Stimulated activated naive CD8-positive, alpha-beta T cell treated with anti-CD3 and anti-CD28 coated beads, Interleukin-15, Interleukin-2, amounts not matched to agents 100 ng/mL and 50 ng/mL, for 24 hours (primary cell): Measurements from ENCODE around the gene ZFHX2.
A peak's percentile ranks its signal among the peaks of the same experiment; 100 is the strongest.
"Not testable (repeated sequence)": the region's sequence is repeated elsewhere in the genome, so short reads cannot be mapped to it uniquely, and the experiment has no call there.

ENCODE experiments used
- H3K27ac Mint-ChIP-seq: one replicate; pipeline ENCODE4 v1.8.0; 2021; ENCODE audit warnings: mild to moderate bottlenecking, mixed read lengths
- H3K27me3 Mint-ChIP-seq: one replicate; pipeline ENCODE4 v1.8.0; 2021; ENCODE audit warnings: mixed read lengths
- H3K36me3 Mint-ChIP-seq: one replicate; pipeline ENCODE4 v1.8.0; 2021; ENCODE audit warnings: low read depth, mixed read lengths
- H3K4me1 Mint-ChIP-seq: one replicate; pipeline ENCODE4 v1.8.0; 2021; ENCODE audit warnings: low read depth, mixed read lengths
- H3K4me3 Mint-ChIP-seq: one replicate; pipeline ENCODE4 v1.8.0; 2021; ENCODE audit warnings: mild to moderate bottlenecking, mixed read lengths
- H3K9me3 Mint-ChIP-seq: one replicate; pipeline ENCODE4 v1.8.0; 2021; ENCODE audit warnings: mixed read lengths

Gene ZFHX2

DNA sequence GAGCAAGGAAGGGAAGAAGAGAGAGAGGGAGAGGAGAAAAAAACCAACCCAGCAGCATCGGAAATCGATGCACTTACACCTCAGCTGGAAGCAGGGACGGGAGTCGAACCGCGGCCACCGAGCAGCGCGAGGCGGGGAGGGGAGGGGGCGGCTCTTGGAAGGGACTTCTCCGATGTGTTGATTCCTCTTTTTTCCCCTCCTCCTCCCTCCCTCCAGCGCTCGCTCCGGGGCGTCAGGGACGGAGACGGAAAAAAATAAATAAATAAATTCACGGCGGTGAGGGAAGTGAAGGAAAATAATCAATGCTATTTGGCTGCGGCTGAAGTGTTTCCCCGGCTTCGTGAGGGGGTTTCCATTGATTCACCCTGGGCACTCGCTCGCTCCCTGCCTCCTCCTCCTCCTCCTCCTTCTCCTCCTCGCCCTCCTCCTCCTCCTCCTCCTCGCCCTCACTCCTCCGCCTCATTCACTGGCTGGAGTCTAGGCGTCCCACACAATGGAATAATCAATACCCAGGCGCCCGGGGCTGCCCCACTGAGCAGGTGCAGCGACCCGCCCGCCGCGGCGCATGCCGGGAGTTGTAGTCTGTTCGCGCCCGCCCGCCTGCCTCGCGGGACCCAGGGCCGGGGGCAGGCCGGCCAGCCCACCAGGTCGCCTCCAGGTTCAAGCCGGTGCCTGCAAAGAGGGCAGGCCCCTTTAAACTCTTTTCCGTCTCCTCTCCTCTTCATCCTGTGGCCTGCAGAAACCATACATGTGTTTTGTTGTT, at the start of gene ZFHX2:
TSS of gene ZFHX2 (minus strand) at position 500 of the 763 bp plus-strand sequence. CDS start 16,440 bp downstream, outside the sequence.
- H3K9me3 Mint-ChIP-seq, result no peaks in the 10 kb centered on the region
- peak within 1 kb of the TSS; percentile 78 for H3K27ac Mint-ChIP-seq
- H3K4me1 Mint-ChIP-seq, result peaks cover 16% of the 10 kb centered on the region
- H3K36me3 Mint-ChIP-seq, result no peaks in the 10 kb centered on the region
- H3K4me3 Mint-ChIP-seq, result peak within 1 kb of the TSS; percentile 70
- no peaks in the 10 kb centered on the region for H3K27me3 Mint-ChIP-seq

- Mint-ChIP-seq H3K4me1 (peaks cover 9% of the 10 kb centered on the region), H3K27me3 (peaks cover 3% of the 10 kb centered on the region), H3K27ac (no peak overlapping the region), H3K36me3 (no peaks in the 10 kb centered on the region), H3K4me3 (no peak overlapping the region), H3K9me3 (no peaks in the 10 kb centered on the region)
Measured at GRCh38 chr14:23600806-23601205, 49.2 kb upstream of the ZFHX2 start.

DNA sequence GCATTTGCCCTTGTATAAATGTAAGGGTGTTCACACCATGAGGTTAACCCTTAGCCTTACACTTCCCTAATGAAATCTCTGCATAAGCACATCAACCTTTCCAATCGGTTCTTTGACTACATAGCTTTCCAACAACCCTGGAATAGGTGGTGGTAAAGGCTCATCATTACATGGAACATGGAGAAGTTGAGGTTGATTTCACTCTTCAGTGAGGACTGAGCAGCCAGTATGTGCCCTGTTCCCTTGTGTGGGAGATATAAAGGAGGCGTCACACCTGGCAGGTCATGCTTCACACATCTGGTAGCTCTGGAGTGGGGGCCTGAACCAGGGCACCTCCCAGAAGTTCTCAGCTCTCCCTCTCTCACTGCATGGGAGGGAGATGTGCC, 48.8 kb upstream of the ZFHX2 start:
- Mint-ChIP-seq H3K9me3 (no peaks in the 10 kb centered on the region), H3K36me3 (no peaks in the 10 kb centered on the region), H3K4me1 (peaks cover 4% of the 10 kb centered on the region), H3K4me3 (no peak overlapping the region), H3K27me3 (peaks cover 3% of the 10 kb centered on the region), H3K27ac (no peak overlapping the region)

GRCh38 chr14:23594191-23594590, 42.6 kb upstream of the ZFHX2 start:
- H3K4me3 Mint-ChIP-seq, H3K9me3 Mint-ChIP-seq, H3K36me3 Mint-ChIP-seq, H3K4me1 Mint-ChIP-seq, H3K27ac Mint-ChIP-seq, H3K27me3 Mint-ChIP-seq: not testable (repeated sequence)

GRCh38 chr14:23590198-23590597, 38.6 kb upstream of the ZFHX2 start:
- H3K27me3 Mint-ChIP-seq, result peaks cover 4% of the 10 kb centered on the region

DNA sequence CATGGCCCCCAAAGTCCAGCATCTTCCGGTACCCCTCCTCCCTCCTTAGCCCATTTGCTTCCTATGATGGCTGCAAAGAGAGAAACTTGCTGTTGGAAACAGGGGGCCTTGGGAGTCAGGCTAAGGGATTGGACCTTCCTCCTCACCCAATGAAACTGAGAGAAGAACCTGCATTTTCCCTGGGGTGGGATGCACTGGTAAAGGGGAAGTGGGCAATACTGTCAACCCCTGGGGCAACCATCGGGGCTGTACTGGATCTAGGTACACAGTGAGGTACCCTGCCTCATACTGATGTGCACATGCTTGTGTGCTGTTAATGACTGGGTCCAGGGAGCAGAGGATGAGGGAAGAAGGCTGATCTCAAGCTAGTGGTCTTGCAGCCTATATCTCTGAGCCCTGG, 38.0 kb upstream of the ZFHX2 start:
- Mint-ChIP-seq H3K4me3 (no peak overlapping the region), H3K27ac (no peak overlapping the region), H3K9me3 (no peaks in the 10 kb centered on the region), H3K4me1 (peaks cover 4% of the 10 kb centered on the region), H3K27me3 (peaks cover 4% of the 10 kb centered on the region), H3K36me3 (no peaks in the 10 kb centered on the region)

More at GRCh38 chr14:23590198-23590597, 38.6 kb upstream of the ZFHX2 start:
- Mint-ChIP-seq H3K4me1 (peaks cover 4% of the 10 kb centered on the region), H3K9me3 (no peaks in the 10 kb centered on the region), H3K27ac (no peak overlapping the region), H3K36me3 (no peaks in the 10 kb centered on the region), H3K4me3 (no peak overlapping the region)

DNA sequence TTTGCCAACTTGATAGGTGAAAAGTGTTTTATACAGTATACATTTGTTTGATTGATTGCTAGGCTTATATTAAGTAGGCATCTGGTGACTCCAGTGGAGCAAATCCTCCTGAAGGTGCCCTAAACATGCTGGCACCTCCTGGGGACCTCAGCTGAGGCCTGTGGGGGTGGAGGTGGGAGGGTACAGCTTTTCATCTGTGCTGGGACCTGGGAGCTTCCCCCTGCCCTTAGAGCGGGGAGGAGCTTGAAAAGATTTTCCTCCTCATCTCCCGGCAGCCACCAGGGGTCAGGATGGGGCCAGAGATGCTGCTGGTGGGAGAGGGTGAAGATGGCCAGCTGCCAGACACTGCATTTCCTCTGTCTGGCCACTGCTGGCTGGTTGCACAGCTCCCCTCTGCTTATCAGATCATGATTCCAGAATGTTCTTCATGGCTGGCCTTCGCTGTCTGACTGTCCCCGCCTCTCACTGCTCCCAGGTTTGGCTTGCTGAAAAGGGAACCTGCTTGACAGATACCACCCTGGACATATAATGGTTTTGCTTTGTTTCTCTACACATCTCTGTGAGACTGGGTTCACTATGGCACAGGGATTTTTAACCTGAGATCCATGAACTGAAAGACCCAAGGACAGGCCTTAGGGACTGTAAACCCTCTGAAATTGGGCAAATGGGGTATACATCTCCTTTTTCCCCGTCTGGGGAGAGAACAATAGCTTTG, 37.5 kb upstream of the ZFHX2 start:
- no peak overlapping the region for H3K27ac Mint-ChIP-seq
- peaks cover 4% of the 10 kb centered on the region for H3K27me3 Mint-ChIP-seq
- no peak overlapping the region for H3K4me3 Mint-ChIP-seq
- no peaks in the 10 kb centered on the region for H3K36me3 Mint-ChIP-seq
- H3K4me1 Mint-ChIP-seq, result peaks cover 4% of the 10 kb centered on the region
- no peaks in the 10 kb centered on the region for H3K9me3 Mint-ChIP-seq

DNA sequence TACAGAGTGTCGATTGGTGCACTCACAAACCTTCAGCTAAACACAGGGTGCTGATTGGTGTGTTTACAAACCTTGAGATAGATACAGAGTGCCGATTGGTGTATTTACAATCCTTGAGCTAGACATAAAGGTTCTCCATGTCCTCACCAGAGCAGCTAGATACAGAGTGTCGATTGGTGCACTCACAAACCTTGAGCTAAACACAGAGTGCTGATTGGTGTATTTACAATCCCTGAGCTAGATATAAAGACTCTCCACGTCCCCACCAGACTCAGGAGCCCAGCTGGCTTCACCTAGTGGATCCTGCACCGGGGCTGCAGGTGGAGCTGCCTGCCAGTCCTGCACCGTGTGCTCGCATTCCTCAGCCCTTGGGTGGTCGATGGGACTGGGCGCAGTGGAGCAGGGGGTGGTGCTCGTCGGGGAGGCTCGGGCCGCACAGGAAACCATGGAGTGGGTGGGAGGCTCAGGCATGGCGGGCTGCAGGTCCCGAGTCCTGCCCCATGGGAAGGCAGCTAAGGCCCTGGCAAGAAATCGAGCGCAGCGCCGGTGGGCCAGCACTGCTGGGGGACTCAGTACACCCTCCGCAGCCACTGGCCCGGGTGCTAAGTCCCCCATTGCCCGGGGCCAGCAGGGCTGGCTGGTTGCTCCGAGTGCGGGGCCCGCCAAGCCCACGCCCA, 33.1 kb upstream of the ZFHX2 start:
- not testable (repeated sequence) for H3K4me3 Mint-ChIP-seq, H3K36me3 Mint-ChIP-seq, H3K9me3 Mint-ChIP-seq, H3K4me1 Mint-ChIP-seq, H3K27ac Mint-ChIP-seq
- peaks cover 23% of the 10 kb centered on the region for H3K27me3 Mint-ChIP-seq

- not testable (repeated sequence) for H3K4me3 Mint-ChIP-seq, H3K27ac Mint-ChIP-seq, H3K9me3 Mint-ChIP-seq, H3K4me1 Mint-ChIP-seq, H3K36me3 Mint-ChIP-seq
- peaks cover 26% of the 10 kb centered on the region for H3K27me3 Mint-ChIP-seq
Measured at GRCh38 chr14:23583761-23584526, 32.4 kb upstream of the ZFHX2 start.

DNA sequence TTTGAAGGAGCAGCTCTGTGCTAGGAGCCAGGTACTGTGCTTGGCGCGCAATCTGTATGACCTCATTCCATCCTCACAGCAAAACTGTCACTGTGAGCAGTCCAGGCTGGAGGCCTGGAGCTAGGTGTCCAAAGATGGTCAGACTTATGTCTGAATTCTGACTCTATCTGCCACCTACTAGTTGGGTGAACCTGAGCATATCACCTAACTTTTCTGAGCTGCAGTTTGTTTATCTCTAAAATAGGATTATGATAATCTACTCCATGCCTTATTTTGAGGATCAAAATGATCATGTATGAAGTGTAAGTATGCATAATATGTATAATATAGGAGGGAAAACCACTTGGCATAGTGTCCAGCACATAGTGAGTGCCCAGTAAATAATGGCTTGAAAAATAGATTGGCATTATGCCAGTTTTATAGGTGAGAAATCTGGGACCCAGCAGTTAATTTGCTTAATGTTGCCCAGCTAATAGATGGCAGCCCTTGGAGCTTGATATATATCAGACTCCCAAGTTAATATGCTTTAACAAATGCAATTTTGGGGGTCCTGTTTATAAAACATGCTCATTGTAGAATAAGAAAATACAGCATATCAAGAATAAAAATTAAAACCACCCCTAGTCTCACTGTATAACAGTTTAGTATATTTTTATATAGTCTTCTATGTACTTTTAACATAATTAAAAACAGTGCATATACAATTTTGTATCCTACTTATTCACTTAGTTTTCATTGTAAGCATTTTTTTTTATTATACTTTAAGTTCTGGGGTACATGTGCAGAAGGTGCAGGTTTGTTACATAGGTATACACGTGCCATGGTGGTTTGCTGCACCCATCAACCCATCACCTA, 31.6 kb upstream of the ZFHX2 start:
- H3K4me1 Mint-ChIP-seq, result peaks cover 7% of the 10 kb centered on the region
- H3K36me3 Mint-ChIP-seq, result no peaks in the 10 kb centered on the region
- peaks cover 28% of the 10 kb centered on the region for H3K27me3 Mint-ChIP-seq
- H3K9me3 Mint-ChIP-seq, result no peaks in the 10 kb centered on the region
- H3K27ac Mint-ChIP-seq, result no peak overlapping the region
- H3K4me3 Mint-ChIP-seq, result no peak overlapping the region

- H3K9me3 Mint-ChIP-seq, result no peaks in the 10 kb centered on the region
- H3K36me3 Mint-ChIP-seq, result no peaks in the 10 kb centered on the region
- no peak overlapping the region for H3K4me3 Mint-ChIP-seq
- no peak overlapping the region for H3K27ac Mint-ChIP-seq
- H3K27me3 Mint-ChIP-seq, result peaks cover 37% of the 10 kb centered on the region
- peaks cover 14% of the 10 kb centered on the region for H3K4me1 Mint-ChIP-seq
Measured at GRCh38 chr14:23580948-23581281, 29.4 kb upstream of the ZFHX2 start.

DNA sequence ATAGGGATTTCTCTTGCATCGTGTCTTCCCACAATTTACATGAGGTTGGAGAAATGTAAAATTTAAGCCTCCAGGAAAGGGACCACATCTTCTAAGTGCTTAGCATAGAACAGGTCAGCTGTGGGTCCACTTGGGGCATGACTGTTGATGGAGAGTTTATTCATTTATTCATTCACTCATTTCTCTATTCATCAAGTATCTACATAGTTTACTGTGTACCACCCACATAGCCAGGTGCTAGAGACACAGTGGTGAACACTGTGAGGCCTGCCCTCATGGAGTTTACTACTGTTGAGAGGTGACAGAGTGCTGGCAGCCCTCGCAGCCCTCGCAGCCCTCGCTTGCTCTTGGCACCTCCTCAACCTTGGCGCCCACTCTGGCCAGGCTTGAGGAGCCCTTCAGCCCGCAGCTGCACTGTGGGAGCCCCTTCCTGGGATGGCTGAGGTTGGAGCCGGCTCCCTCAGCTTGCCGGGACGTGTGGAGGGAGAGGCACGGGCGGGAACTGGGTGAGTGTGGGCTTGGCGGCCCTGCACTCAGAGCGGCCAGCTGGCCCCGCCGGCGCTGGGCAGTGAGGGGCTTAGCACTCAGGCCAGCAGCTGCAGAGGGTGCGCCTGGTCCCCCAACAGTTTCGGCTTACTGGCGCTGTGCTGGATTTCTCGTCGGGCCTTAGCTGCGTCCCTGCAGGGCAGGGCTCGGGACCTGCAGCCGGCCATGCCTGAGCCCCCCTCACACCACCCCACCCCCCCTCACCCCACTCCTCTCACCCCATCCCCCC, 28.8 kb upstream of the ZFHX2 start:
- H3K27me3 Mint-ChIP-seq, result peaks cover 39% of the 10 kb centered on the region
- H3K36me3 Mint-ChIP-seq, result no peaks in the 10 kb centered on the region
- no peaks in the 10 kb centered on the region for H3K9me3 Mint-ChIP-seq
- H3K27ac Mint-ChIP-seq, result no peak overlapping the region
- H3K4me3 Mint-ChIP-seq, result no peak overlapping the region
- H3K4me1 Mint-ChIP-seq, result peaks cover 14% of the 10 kb centered on the region

DNA sequence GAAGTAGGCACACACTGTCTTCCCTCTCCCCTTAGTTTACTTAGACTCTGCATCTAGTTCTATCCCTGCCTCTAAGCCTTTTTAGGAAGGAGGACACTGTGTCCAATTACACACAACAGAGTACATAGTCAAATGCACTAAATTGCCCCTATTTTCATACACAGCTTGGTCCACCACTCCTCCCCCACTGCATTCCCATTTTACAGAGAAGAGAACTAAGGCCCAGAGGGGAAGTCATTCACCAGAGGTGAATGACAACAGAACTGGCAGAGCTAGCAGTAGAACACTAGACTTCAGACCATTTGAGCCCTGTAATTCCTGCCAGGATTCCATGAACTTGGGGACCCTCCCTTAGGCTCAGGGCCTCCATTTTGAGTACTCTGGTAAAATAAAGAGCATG, 28.2 kb upstream of the ZFHX2 start:
- Mint-ChIP-seq H3K4me3 (no peak overlapping the region), H3K27ac (no peak overlapping the region), H3K4me1 (peaks cover 14% of the 10 kb centered on the region), H3K27me3 (peaks cover 45% of the 10 kb centered on the region), H3K9me3 (no peaks in the 10 kb centered on the region), H3K36me3 (no peaks in the 10 kb centered on the region)

DNA sequence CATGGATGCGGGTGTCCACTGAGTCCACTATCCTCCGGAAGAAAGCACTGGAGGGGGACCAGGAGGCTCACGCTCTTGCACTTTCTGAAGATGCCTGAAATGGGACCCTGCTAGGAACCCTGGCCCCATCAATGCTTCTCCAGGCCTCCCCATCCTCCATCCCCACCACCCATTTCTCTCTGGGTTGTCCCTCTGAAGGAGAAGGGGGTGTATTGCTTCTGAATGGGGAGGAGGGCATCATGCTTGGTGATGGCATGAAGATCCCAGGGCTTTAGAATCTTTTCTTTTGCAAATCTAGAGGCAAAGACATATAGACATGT, 27.7 kb upstream of the ZFHX2 start:
- Mint-ChIP-seq H3K4me1 (peaks cover 14% of the 10 kb centered on the region), H3K27me3 (peaks cover 50% of the 10 kb centered on the region), H3K9me3 (no peaks in the 10 kb centered on the region), H3K4me3 (no peak overlapping the region), H3K36me3 (no peaks in the 10 kb centered on the region), H3K27ac (no peak overlapping the region)
